CD14-positive monocyte (primary cell): ENCODE measurements around the gene SLC10A1. TPM values are rescaled to one million over a fixed set of nuclear protein-coding genes. Genes with fewer than 3 reads are reported as not detected.

ENCODE experiments used
- DNase-seq, 3 donors: peaks; one replicate each; pipeline ENCODE4 v3.0.0-alpha.2; 2011 to 2022
- H2AFZ ChIP-seq: 2 replicates; pipeline ENCODE4 v1.6.0; 2012; ENCODE audit warnings: mild to moderate bottlenecking, low read depth, low read length, inconsistent platforms; ENCODE audit not compliant: insufficient read depth, poor library complexity, severe bottlenecking
- H3K27ac ChIP-seq, 2 donors: 1 replicate in 1 of 2; 2 replicates in 1 of 2; pipeline ENCODE4 v1.5.1; 2012 to 2013; ENCODE audit warnings: low read length in 2 of 2, control low read depth in 1 of 2, inconsistent platforms in 1 of 2, low read depth in 1 of 2, mild to moderate bottlenecking in 1 of 2
- H3K27me3 ChIP-seq, 2 donors: one replicate each; pipeline versions ENCODE4 v1.6.0 to v1.6.1; 2011 to 2013; ENCODE audit warnings: low read length in 2 of 2; ENCODE audit not compliant: control insufficient read depth in 2 of 2, insufficient read depth in 2 of 2
- H3K36me3 ChIP-seq, 2 donors: replicated peaks in 1 of 2; 1 replicate in 1 of 2; 2 replicates in 1 of 2; pipeline versions ENCODE4 v1.5.1 to v1.6.1; 2012 to 2013; ENCODE audit warnings: low read length in 2 of 2, control low read depth in 1 of 2, inconsistent platforms in 1 of 2, mild to moderate bottlenecking in 1 of 2; ENCODE audit not compliant: insufficient read depth in 2 of 2, control insufficient read depth in 1 of 2
- H3K4me1 ChIP-seq, 2 donors: 1 replicate in 1 of 2; 2 replicates in 1 of 2; pipeline versions ENCODE4 v1.5.1 to v1.6.1; 2012 to 2013; ENCODE audit warnings: low read length in 2 of 2, control low read depth in 1 of 2, inconsistent platforms in 1 of 2, mild to moderate bottlenecking in 1 of 2, moderate library complexity in 1 of 2; ENCODE audit not compliant: insufficient read depth in 2 of 2, control insufficient read depth in 1 of 2
- H3K4me2 ChIP-seq: replicated peaks from 2 replicates; pipeline ENCODE3; 2012; ENCODE audit warnings: low read length, moderate library complexity, mild to moderate bottlenecking; ENCODE audit not compliant: poor library complexity, severe bottlenecking; ENCODE audit errors: extremely low read depth
- H3K4me3 ChIP-seq, 3 experiments: fragments of 200-600 bp in 1 of 3; sonication (generic) in 1 of 3; replicated peaks in 1 of 3; 1 replicate in 2 of 3; 2 replicates in 1 of 3; pipeline ENCODE4 v1.5.1; 2011 to 2013; ENCODE audit warnings: low read length in 3 of 3, mild to moderate bottlenecking in 3 of 3, control low read depth in 2 of 3, low read depth in 2 of 3, inconsistent platforms in 1 of 3, moderate library complexity in 1 of 3
- H3K79me2 ChIP-seq: 2 replicates; pipeline ENCODE4 v1.6.0; 2012; ENCODE audit warnings: mild to moderate bottlenecking, control low read depth, inconsistent platforms, low read length, moderate library complexity; ENCODE audit not compliant: insufficient read depth
- H3K9ac ChIP-seq: 2 replicates; pipeline ENCODE4 v1.6.0; 2017; ENCODE audit warnings: low read length, mild to moderate bottlenecking; ENCODE audit not compliant: insufficient read depth, poor library complexity, severe bottlenecking
- H3K9me3 ChIP-seq, 2 donors: replicated peaks in 1 of 2; 1 replicate in 1 of 2; 2 replicates in 1 of 2; pipeline versions ENCODE4 v1.5.1 to v1.6.1; 2012 to 2013; ENCODE audit warnings: low read length in 2 of 2, control low read depth in 1 of 2; ENCODE audit not compliant: control insufficient read depth in 1 of 2, insufficient read depth in 1 of 2
- H4K20me1 ChIP-seq: 2 replicates; pipeline ENCODE4 v1.6.0; 2012; ENCODE audit warnings: mild to moderate bottlenecking, low read length, control low read depth, moderate library complexity; ENCODE audit not compliant: insufficient read depth
- H3K27ac Mint-ChIP-seq, 7 donors: one replicate each; pipeline ENCODE4 v1.8.0; 2020; ENCODE audit warnings: mild to moderate bottlenecking in 7 of 7, mixed read lengths in 7 of 7, moderate library complexity in 6 of 7, inconsistent platforms in 2 of 7
- H3K27me3 Mint-ChIP-seq, 3 donors: one replicate each; pipeline ENCODE4 v1.8.0; 2021 to 2022; ENCODE audit warnings: low read depth in 3 of 3, mild to moderate bottlenecking in 3 of 3, mixed read lengths in 3 of 3, moderate library complexity in 3 of 3, inconsistent platforms in 1 of 3
- H3K36me3 Mint-ChIP-seq, 2 donors: one replicate each; pipeline ENCODE4 v1.8.0; 2020; ENCODE audit warnings: mixed read lengths in 2 of 2, inconsistent platforms in 1 of 2, mild to moderate bottlenecking in 1 of 2
- H3K4me1 Mint-ChIP-seq: one replicate; pipeline ENCODE4 v1.8.0; 2020; ENCODE audit warnings: mild to moderate bottlenecking, mixed read lengths
- H3K4me3 Mint-ChIP-seq, 2 donors: one replicate each; pipeline ENCODE4 v1.8.0; 2020; ENCODE audit warnings: mild to moderate bottlenecking in 2 of 2, mixed read lengths in 2 of 2, moderate library complexity in 1 of 2
- H3K9me3 Mint-ChIP-seq, 7 donors: one replicate each; pipeline ENCODE4 v1.8.0; 2020 to 2022; ENCODE audit warnings: mixed read lengths in 7 of 7, mild to moderate bottlenecking in 6 of 7, moderate library complexity in 6 of 7, inconsistent platforms in 2 of 7
- WGBS: methylation state at CpG from one replicate; pipeline ENCODE4 v1.1.5; 2013; ENCODE audit warnings: missing lambda C conversion rate; ENCODE audit not compliant: insufficient coverage; 5-methylcytosine and 5-hydroxymethylcytosine counted together
- intact Hi-C, 2 donors: fragments of 100-400 bp; cut with micrococcal nuclease; formaldehyde crosslinking; loops; one replicate each; pipeline versions ENCODE4 v1.15.0 to v1.15.1; 2023
- polyA plus RNA-seq, 3 donors: library from polyadenylated mRNA; depleted of rRNA in 1 of 3; unstranded in 2 of 3; stranded (reverse) in 1 of 3; fragments of 300-500 nt in 2 of 3; fragments of >200 nt in 1 of 3; fragmentation: Illumina TruSeq in 2 of 3; gene quantifications; 1 replicate in 2 of 3; 2 replicates in 1 of 3; pipeline ENCODE4 v1.2.3, GENCODE V29; 2012 to 2021
- TF ChIP-seq, protein P1 (sequence below): fragments of 200-600 bp; IDR thresholded peaks from one replicate; pipeline ENCODE4 v1.8.0; 2022; ENCODE audit warnings: antibody characterized with exemption, mild to moderate bottlenecking

Gene SLC10A1
- polyA plus RNA-seq, 3 donors: 0.09 TPM; not detected in 2

DNA sequence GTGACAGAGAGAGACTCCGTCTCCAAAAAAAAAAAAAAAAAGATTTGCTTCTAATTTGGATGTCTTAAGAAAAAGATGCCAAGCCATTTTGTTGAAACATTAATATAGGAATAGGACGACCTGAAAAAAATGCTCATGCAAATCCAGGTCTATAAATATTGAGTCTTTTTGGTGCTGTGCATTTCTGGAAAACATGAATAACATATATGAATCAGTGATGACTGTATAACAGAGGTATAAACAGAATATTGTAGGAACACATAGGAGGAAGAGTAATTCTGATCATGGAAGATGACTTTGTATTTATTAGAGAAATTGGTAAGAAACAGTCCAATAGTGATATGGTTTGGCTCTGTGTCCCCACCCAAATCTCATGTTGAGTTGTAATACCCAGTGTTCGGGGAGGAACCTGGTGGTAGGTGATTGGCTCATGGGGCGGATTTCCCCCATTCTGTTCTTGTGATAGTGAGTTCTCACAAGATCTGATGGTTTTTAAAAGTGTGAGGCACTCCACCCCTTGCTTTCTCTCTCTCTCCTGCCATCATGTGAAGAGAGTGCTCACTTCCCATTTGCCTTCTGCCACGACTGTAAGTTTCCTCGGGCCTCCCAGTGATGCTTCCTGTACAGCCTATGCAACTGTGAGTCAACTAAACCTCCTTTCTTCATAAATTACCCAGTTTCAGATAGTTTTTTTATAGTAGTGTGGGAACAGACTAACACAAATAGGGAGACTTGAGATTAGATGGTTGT lies 33.1 kb downstream of the SLC10A1 start:
- Histone ChIP-seq H4K20me1 (peaks cover 13% of the 10 kb centered on the region), H2AFZ (no peak overlapping the region), H3K79me2 (peaks cover 24% of the 10 kb centered on the region), H3K4me2 (no peak overlapping the region), H3K4me3 (no peak overlapping the region), H3K4me1 (peaks cover 25 to 29% of the 10 kb centered on the region in 2 donors), H3K9me3 (peaks cover 0 to 10% of the 10 kb centered on the region in 2 donors), H3K9ac (no peak overlapping the region), H3K27ac (peak overlapping the region in 1 of 2 donors; percentile 63), H3K36me3 (peaks cover 10 to 12% of the 10 kb centered on the region in 2 donors), H3K27me3 (no peaks in the 10 kb centered on the region)
- TF ChIP-seq, protein P1, sequence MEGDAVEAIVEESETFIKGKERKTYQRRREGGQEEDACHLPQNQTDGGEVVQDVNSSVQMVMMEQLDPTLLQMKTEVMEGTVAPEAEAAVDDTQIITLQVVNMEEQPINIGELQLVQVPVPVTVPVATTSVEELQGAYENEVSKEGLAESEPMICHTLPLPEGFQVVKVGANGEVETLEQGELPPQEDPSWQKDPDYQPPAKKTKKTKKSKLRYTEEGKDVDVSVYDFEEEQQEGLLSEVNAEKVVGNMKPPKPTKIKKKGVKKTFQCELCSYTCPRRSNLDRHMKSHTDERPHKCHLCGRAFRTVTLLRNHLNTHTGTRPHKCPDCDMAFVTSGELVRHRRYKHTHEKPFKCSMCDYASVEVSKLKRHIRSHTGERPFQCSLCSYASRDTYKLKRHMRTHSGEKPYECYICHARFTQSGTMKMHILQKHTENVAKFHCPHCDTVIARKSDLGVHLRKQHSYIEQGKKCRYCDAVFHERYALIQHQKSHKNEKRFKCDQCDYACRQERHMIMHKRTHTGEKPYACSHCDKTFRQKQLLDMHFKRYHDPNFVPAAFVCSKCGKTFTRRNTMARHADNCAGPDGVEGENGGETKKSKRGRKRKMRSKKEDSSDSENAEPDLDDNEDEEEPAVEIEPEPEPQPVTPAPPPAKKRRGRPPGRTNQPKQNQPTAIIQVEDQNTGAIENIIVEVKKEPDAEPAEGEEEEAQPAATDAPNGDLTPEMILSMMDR: no peak
- 100% methylated on average over 2 of the region's 6 CpGs for WGBS
- H3K4me1 Mint-ChIP-seq: peaks cover 32% of the 10 kb centered on the region
- H3K27ac Mint-ChIP-seq: peak overlapping the region; percentile 13 to 89 (median 77)
- intact Hi-C loops: no loop called here
- H3K27me3 Mint-ChIP-seq: no peaks in the 10 kb centered on the region
- peak; percentile 68 to 90 (median 78) for DNase-seq
- H3K9me3 Mint-ChIP-seq: peaks cover 3 to 36% (median 17%) of the 10 kb centered on the region in 7 donors
- H3K4me3 Mint-ChIP-seq: no peak overlapping the region
- peaks cover 14 to 15% of the 10 kb centered on the region in 2 donors for H3K36me3 Mint-ChIP-seq

DNA sequence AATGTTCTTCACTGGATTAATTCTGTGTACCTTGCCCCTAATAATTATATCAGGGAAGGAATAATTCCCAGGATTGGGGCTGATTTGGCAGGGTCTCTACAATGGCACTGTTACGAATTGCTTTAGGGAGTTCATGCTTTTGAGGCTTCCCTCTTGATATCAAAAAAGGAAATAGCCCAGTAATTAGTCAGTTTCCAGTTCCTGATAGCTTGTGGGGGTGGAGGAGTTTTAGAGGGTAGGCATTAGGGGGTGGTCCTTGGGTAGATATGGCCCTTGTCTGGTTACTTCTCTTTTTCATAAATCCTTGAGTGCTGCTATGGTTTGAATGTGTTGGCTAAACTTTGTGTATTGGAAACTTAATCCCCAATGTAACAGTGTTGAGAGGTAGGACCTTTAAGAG lies 36.2 kb downstream of the SLC10A1 start:
- Histone ChIP-seq H3K27ac (no peak overlapping the region), H3K36me3 (no peaks in the 10 kb centered on the region), H3K9ac (no peak overlapping the region), H3K4me3 (no peak overlapping the region), H4K20me1 (no peaks in the 10 kb centered on the region), H3K4me2 (no peak overlapping the region), H3K79me2 (peaks cover 2% of the 10 kb centered on the region), H3K27me3 (no peaks in the 10 kb centered on the region), H3K9me3 (peaks cover 0 to 10% of the 10 kb centered on the region in 2 donors), H2AFZ (peak overlapping the region; percentile 33), H3K4me1 (peaks cover 7 to 10% of the 10 kb centered on the region in 2 donors)
- no peak for DNase-seq
- TF ChIP-seq, protein P1: no peak
- H3K36me3 Mint-ChIP-seq: peaks cover 0 to 2% of the 10 kb centered on the region in 2 donors
- WGBS: 20% methylated on average over 1 of the region's 1 CpG
- peaks cover 18% of the 10 kb centered on the region for H3K4me1 Mint-ChIP-seq
- intact Hi-C loops: no loop called here
- peak overlapping the region in 1 of 7 donors; percentile 76 for H3K27ac Mint-ChIP-seq
- no peaks in the 10 kb centered on the region for H3K27me3 Mint-ChIP-seq
- no peak overlapping the region for H3K4me3 Mint-ChIP-seq
- H3K9me3 Mint-ChIP-seq: peaks cover 3 to 27% (median 17%) of the 10 kb centered on the region in 7 donors
